Measurements from ENCODE around the gene TFR2. TPM values are rescaled to one million over a fixed set of nuclear protein-coding genes. Genes with fewer than 3 reads are reported as not detected.
A peak's percentile ranks its signal among the peaks of the same experiment; 100 is the strongest.

Gene TFR2
- total RNA-seq, 2 experiments from 2014 or later, result 13.1 to 14.5 TPM

GRCh38 chr7:100641860-100642533 is 645 bp upstream of the TFR2 start:
- Mint-ChIP-seq H3K27me3 (ENCODE audit: low read depth) (peaks cover 3% of the 10 kb centered on the region), H3K4me1 (ENCODE audit: low read depth) (peaks cover 2% of the 10 kb centered on the region), H3K36me3 (ENCODE audit: low read depth) (no peaks in the 10 kb centered on the region), H3K4me3 (no peak overlapping the region), H3K9me3 (ENCODE audit: insufficient read depth) (no peaks in the 10 kb centered on the region), H3K27ac (peak overlapping the region; percentile 6)
- no peak for ATAC-seq
- DNase-seq, result no peak
- CTCF ChIA-PET, result no interaction called here
- POLR2A ChIA-PET, result no interaction called here

- Mint-ChIP-seq H3K36me3 (ENCODE audit: low read depth) (no peaks in the 10 kb centered on the region), H3K4me3 (no peak overlapping the region), H3K27ac (no peak overlapping the region), H3K4me1 (ENCODE audit: low read depth) (peaks cover 2% of the 10 kb centered on the region), H3K27me3 (ENCODE audit: low read depth) (peaks cover 3% of the 10 kb centered on the region), H3K9me3 (ENCODE audit: insufficient read depth) (no peaks in the 10 kb centered on the region)
- ATAC-seq, result no peak
- ChIA-PET CTCF (no interaction called here), POLR2A (no interaction called here)
- no peak for DNase-seq
Observed at GRCh38 chr7:100640517-100641440, 573 bp downstream of the TFR2 start.

GRCh38 chr7:100639995-100640516 is 1.3 kb downstream of the TFR2 start:
- ATAC-seq (no peak), DNase-seq (no peak)
- H3K36me3 Mint-ChIP-seq (ENCODE audit: low read depth), result no peaks in the 10 kb centered on the region
- peaks cover under 1% of the 10 kb centered on the region for H3K27me3 Mint-ChIP-seq (ENCODE audit: low read depth)
- H3K9me3 Mint-ChIP-seq (ENCODE audit: insufficient read depth), result no peaks in the 10 kb centered on the region
- ChIA-PET POLR2A (no interaction called here), CTCF (interaction anchor here (1.3 to 1.8 kb wide), 2 partner anchors 10 to 65 kb away, joined by 6 to 9 read pairs; partner anchors contain the start of gene POP7)
- H3K27ac Mint-ChIP-seq, result no peak overlapping the region
- H3K4me3 Mint-ChIP-seq, result no peak overlapping the region
- peaks cover 2% of the 10 kb centered on the region for H3K4me1 Mint-ChIP-seq (ENCODE audit: low read depth)

GRCh38 chr7:100632951-100633717 is 8.2 kb downstream of the TFR2 start:
- peak overlapping the region; percentile 83 for H3K4me3 Mint-ChIP-seq
- peak overlapping the region; percentile 88 for H3K27ac Mint-ChIP-seq
- peaks cover 7% of the 10 kb centered on the region for H3K36me3 Mint-ChIP-seq (ENCODE audit: low read depth)
- CTCF ChIA-PET, result interaction anchor here (0.8 to 2.8 kb wide), 24 partner anchors 9 to 219 kb away, joined by 3 to 28 read pairs (median 4); partner anchors contain the start of genes ACTL6B, FBXO24, GIGYF1 and GNB2
- peak; percentile 69 for ATAC-seq
- peaks cover 5% of the 10 kb centered on the region for H3K27me3 Mint-ChIP-seq (ENCODE audit: low read depth)
- DNase-seq, result peak; percentile 68
- no peaks in the 10 kb centered on the region for H3K9me3 Mint-ChIP-seq (ENCODE audit: insufficient read depth)
- peaks cover 46% of the 10 kb centered on the region for H3K4me1 Mint-ChIP-seq (ENCODE audit: low read depth)
- POLR2A ChIA-PET, result interaction anchor here (0.6 to 1.4 kb wide), 5 partner anchors 21 to 242 kb away, joined by 3 to 8 read pairs (median 3); partner anchors contain the start of genes FBXO24, MOSPD3 and SRRT

GRCh38 chr7:100630066-100630465 is 11.3 kb downstream of the TFR2 start:
- CTCF ChIA-PET, result interaction anchor here (1.3 to 1.9 kb wide), 11 partner anchors 10 to 66 kb away, joined by 3 to 10 read pairs (median 4); partner anchors contain the start of genes FBXO24, GNB2 and LRCH4
- peaks cover 72% of the 10 kb centered on the region for H3K4me1 Mint-ChIP-seq (ENCODE audit: low read depth)
- H3K36me3 Mint-ChIP-seq (ENCODE audit: low read depth), result peaks cover 15% of the 10 kb centered on the region
- ATAC-seq (no peak), DNase-seq (no peak)
- H3K27me3 Mint-ChIP-seq (ENCODE audit: low read depth), result peaks cover 5% of the 10 kb centered on the region
- H3K27ac Mint-ChIP-seq, result peak overlapping the region; percentile 31
- H3K9me3 Mint-ChIP-seq (ENCODE audit: insufficient read depth), result no peaks in the 10 kb centered on the region
- no peak overlapping the region for H3K4me3 Mint-ChIP-seq
- POLR2A ChIA-PET, result interaction anchor here (0.6 to 1.2 kb wide), 3 partner anchors 18 to 19 kb away, joined by 3 to 5 read pairs (median 3); partner anchors contain the start of gene MOSPD3

- POLR2A ChIA-PET, result interaction anchor here (0.6 to 1.2 kb wide), 2 partner anchors 19 to 20 kb away, joined by 3 read pairs; no protein-coding TSS in a partner anchor
- H3K9me3 Mint-ChIP-seq (ENCODE audit: insufficient read depth), result no peaks in the 10 kb centered on the region
Observed at GRCh38 chr7:100629117-100629716, 12.1 kb downstream of the TFR2 start.

GRCh38 chr7:100627238-100627549 is 14.2 kb downstream of the TFR2 start:
- H3K9me3 Mint-ChIP-seq (ENCODE audit: insufficient read depth), result no peaks in the 10 kb centered on the region
- ChIA-PET POLR2A (interaction anchor here (1.1 to 2.0 kb wide), 2 partner anchors 13 to 15 kb away, joined by 5 to 8 read pairs; partner anchors contain the start of gene MOSPD3), CTCF (interaction anchor here (1.4 to 2.0 kb wide), 4 partner anchors 10 to 79 kb away, joined by 3 to 12 read pairs (median 10); partner anchors contain the start of genes MOSPD3 and POP7)
- no peak for DNase-seq
- H3K4me3 Mint-ChIP-seq, result peak overlapping the region; percentile 79
- H3K27ac Mint-ChIP-seq, result peak overlapping the region; percentile 90
- no peaks in the 10 kb centered on the region for H3K27me3 Mint-ChIP-seq (ENCODE audit: low read depth)
- peaks cover 22% of the 10 kb centered on the region for H3K36me3 Mint-ChIP-seq (ENCODE audit: low read depth)
- H3K4me1 Mint-ChIP-seq (ENCODE audit: low read depth), result peaks cover 73% of the 10 kb centered on the region
- ATAC-seq, result no peak

More at GRCh38 chr7:100629117-100629716, 12.1 kb downstream of the TFR2 start:
- H3K36me3 Mint-ChIP-seq (ENCODE audit: low read depth), result peaks cover 16% of the 10 kb centered on the region
- H3K4me3 Mint-ChIP-seq, result no peak overlapping the region
- peaks cover 5% of the 10 kb centered on the region for H3K27me3 Mint-ChIP-seq (ENCODE audit: low read depth)
- CTCF ChIA-PET, result interaction anchor here (1.1 to 1.9 kb wide), 12 partner anchors 10 to 65 kb away, joined by 3 to 10 read pairs (median 4); partner anchors contain the start of genes FBXO24, GNB2 and LRCH4
- no peak overlapping the region for H3K27ac Mint-ChIP-seq
- no peak for ATAC-seq
- peak; percentile 32 for DNase-seq
- H3K4me1 Mint-ChIP-seq (ENCODE audit: low read depth), result peaks cover 76% of the 10 kb centered on the region

- peak overlapping the region; percentile 79 for H3K4me3 Mint-ChIP-seq
- POLR2A ChIA-PET, result interaction anchor here (0.6 to 2.0 kb wide), 10 partner anchors 10 to 240 kb away, joined by 3 to 9 read pairs (median 6); partner anchors contain the start of genes FBXO24, MOSPD3, POP7 and TRIP6
- peak; percentile 95 for DNase-seq
- peak; percentile 96 for ATAC-seq
- no peaks in the 10 kb centered on the region for H3K9me3 Mint-ChIP-seq (ENCODE audit: insufficient read depth)
- H3K36me3 Mint-ChIP-seq (ENCODE audit: low read depth), result peaks cover 23% of the 10 kb centered on the region
- H3K27ac Mint-ChIP-seq, result peak overlapping the region; percentile 90
- CTCF ChIA-PET, result interaction anchor here (1.4 to 2.0 kb wide), 5 partner anchors 10 to 79 kb away, joined by 3 to 12 read pairs (median 9); partner anchors contain the start of genes MOSPD3 and POP7
- H3K27me3 Mint-ChIP-seq (ENCODE audit: low read depth), result no peaks in the 10 kb centered on the region
- peaks cover 68% of the 10 kb centered on the region for H3K4me1 Mint-ChIP-seq (ENCODE audit: low read depth)
Observed at GRCh38 chr7:100626530-100627237, 14.7 kb downstream of the TFR2 start.

- DNase-seq (no peak), ATAC-seq (no peak)
- H3K36me3 Mint-ChIP-seq (ENCODE audit: low read depth), result peaks cover 23% of the 10 kb centered on the region
- H3K27ac Mint-ChIP-seq, result peak overlapping the region; percentile 34
- H3K27me3 Mint-ChIP-seq (ENCODE audit: low read depth), result no peaks in the 10 kb centered on the region
- no peaks in the 10 kb centered on the region for H3K9me3 Mint-ChIP-seq (ENCODE audit: insufficient read depth)
- ChIA-PET CTCF (interaction anchor here (1.4 to 2.0 kb wide), 5 partner anchors 9 to 80 kb away, joined by 3 to 12 read pairs (median 9); partner anchors contain the start of genes MOSPD3 and POP7), POLR2A (interaction anchor here (0.6 to 2.0 kb wide), 10 partner anchors 9 to 241 kb away, joined by 3 to 9 read pairs (median 6); partner anchors contain the start of genes FBXO24, MOSPD3, POP7 and TRIP6)
- peak overlapping the region; percentile 79 for H3K4me3 Mint-ChIP-seq
- peaks cover 66% of the 10 kb centered on the region for H3K4me1 Mint-ChIP-seq (ENCODE audit: low read depth)
Observed at GRCh38 chr7:100626055-100626454, 15.3 kb downstream of the TFR2 start.

Data from activated CD8-positive, alpha-beta T cell treated with anti-CD3 and anti-CD28 coated beads, Interleukin-2, amount 10 ng/mL, durations not matched to agents 7 days and 5 days (primary cell).